PC-9 (cell line): ENCODE results near the gene CLDN24. TPM values are rescaled to one million over a fixed set of nuclear protein-coding genes. Genes with fewer than 3 reads are reported as not detected.

Experiments
- BruUV-seq: library from RNA; stranded (reverse); fragments of 400-500 nt; replicated peaks from 2 replicates; lab custom pipeline; 2021; lab: Mats Ljungman, UMichigan
- CTCF ChIA-PET: fragments of 300-600 bp; sonication (Branson Sonifier 250); formaldehyde crosslinking; loops from one replicate; lab custom pipeline; 2022; ENCODE audit warnings: antibody characterized with exemption; lab: Charles Lee
- POLR2A ChIA-PET: fragments of 300-600 bp; sonication (Branson Sonifier 250); formaldehyde crosslinking; loops from one replicate; lab custom pipeline; 2022; ENCODE audit warnings: antibody characterized with exemption; ENCODE audit not compliant: unreplicated experiment; lab: Charles Lee
- DNase-seq, 2 experiments: peaks; one replicate each; pipeline versions ENCODE4 v3.0.0 to v3.0.0-alpha.2; 2015 to 2022; ENCODE audit warnings: mixed read lengths in 1 of 2
- H2AFZ ChIP-seq: fragments of 200-600 bp; sonication (generic); 2 replicates; pipeline ENCODE4 v1.8.1; 2017; ENCODE audit warnings: antibody characterized with exemption
- H3F3A ChIP-seq: fragments of 200-600 bp; sonication (generic); 2 replicates; pipeline ENCODE4 v1.8.1; 2017; ENCODE audit warnings: antibody characterized with exemption, mild to moderate bottlenecking, low read depth; ENCODE audit not compliant: insufficient read depth
- H3K27ac ChIP-seq: fragments of 200-600 bp; sonication (generic); 2 replicates; pipeline ENCODE4 v1.6.1; 2016; ENCODE audit warnings: mixed run types
- H3K27me3 ChIP-seq: fragments of 200-600 bp; sonication (generic); 2 replicates; pipeline ENCODE4 v1.6.1; 2016; ENCODE audit warnings: low read depth, mixed run types; ENCODE audit not compliant: insufficient read depth
- H3K36me3 ChIP-seq: fragments of 200-600 bp; sonication (generic); 2 replicates; pipeline ENCODE4 v1.6.1; 2016; ENCODE audit warnings: low read depth, mixed run types
- H3K4me1 ChIP-seq: fragments of 200-600 bp; sonication (generic); replicated peaks from 2 replicates; pipeline ENCODE4 v1.6.1; 2016; ENCODE audit warnings: mixed run types; ENCODE audit not compliant: insufficient read depth
- H3K4me2 ChIP-seq: fragments of 200-600 bp; sonication (generic); 2 replicates; pipeline ENCODE4 v1.6.1; 2017; ENCODE audit warnings: mixed run types
- H3K4me3 ChIP-seq: fragments of 200-600 bp; sonication (generic); 2 replicates; pipeline ENCODE4 v1.6.1; 2016; ENCODE audit warnings: mixed run types
- H3K79me2 ChIP-seq: fragments of 200-600 bp; sonication (generic); 2 replicates; pipeline ENCODE4 v1.6.1; 2017; ENCODE audit warnings: low read depth, mixed run types
- H3K9me2 ChIP-seq: fragments of 200-600 bp; sonication (generic); 2 replicates; pipeline ENCODE4 v1.8.1; 2017; ENCODE audit warnings: mild to moderate bottlenecking; ENCODE audit not compliant: insufficient read depth
- H3K9me3 ChIP-seq: fragments of 200-600 bp; sonication (generic); 2 replicates; pipeline ENCODE4 v1.8.1; 2016; ENCODE audit warnings: low read depth; ENCODE audit not compliant: insufficient read depth
- H4K20me1 ChIP-seq: fragments of 200-600 bp; sonication (generic); 2 replicates; pipeline ENCODE4 v1.8.1; 2017; ENCODE audit not compliant: insufficient read depth
- EZH2 ChIP-seq: fragments of 200-600 bp; sonication (generic); IDR thresholded peaks from 2 replicates; pipeline ENCODE4 v1.8.0; 2017; ENCODE audit warnings: antibody characterized with exemption, low read depth
- intact Hi-C: fragments of 100-400 bp; cut with micrococcal nuclease; formaldehyde crosslinking; loops from one replicate; pipeline ENCODE4 v1.10.0; 2022; ENCODE audit not compliant: unreplicated experiment
- total RNA-seq: library from RNA; stranded (reverse); gene quantifications from 2 replicates; pipeline ENCODE4 v1.2.3, GENCODE V29; 2021
- TF ChIP-seq, protein P1 (sequence below): fragments of 200-600 bp; sonication (generic); conservative IDR thresholded peaks from 2 replicates; pipeline ENCODE4 v1.6.1; 2017; ENCODE audit warnings: mixed run types, antibody characterized with exemption, mild to moderate bottlenecking, moderate library complexity

CLDN24 gene
- total RNA-seq, 1 experiment from 2014 or later = not detected

DNA sequence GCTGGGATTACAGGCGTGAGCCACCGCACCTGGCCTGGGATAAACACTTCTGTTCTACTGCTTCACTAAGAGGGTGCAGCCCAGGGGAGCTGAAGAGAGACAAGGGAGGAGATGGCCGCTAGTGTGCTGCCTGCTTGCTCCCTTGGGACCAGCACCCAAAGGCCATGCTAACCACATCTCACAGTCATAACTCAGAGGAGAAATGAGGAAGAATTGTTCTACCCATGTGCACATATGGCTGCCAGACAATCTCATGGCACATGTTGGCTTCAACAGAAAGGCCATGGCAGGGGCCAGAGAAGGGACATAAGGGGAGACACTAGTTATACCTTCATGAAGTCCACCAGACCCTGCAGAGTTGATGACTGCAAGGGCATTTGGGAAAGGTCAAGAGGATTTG lies 24.6 kb downstream of the CLDN24 start:
- CTCF ChIA-PET = no interaction called here
- Histone ChIP-seq H3K9me3 (no peaks in the 10 kb centered on the region), H3F3A (no peaks in the 10 kb centered on the region), H4K20me1 (no peaks in the 10 kb centered on the region), H3K27ac (no peak overlapping the region), H2AFZ (no peak overlapping the region), H3K4me2 (no peak overlapping the region), H3K4me1 (no peaks in the 10 kb centered on the region), H3K79me2 (no peaks in the 10 kb centered on the region), H3K36me3 (no peaks in the 10 kb centered on the region), H3K27me3 (no peaks in the 10 kb centered on the region), H3K4me3 (no peak overlapping the region), H3K9me2 (no peaks in the 10 kb centered on the region)
- POLR2A ChIA-PET = no interaction called here
- TF ChIP-seq EZH2 = no peak
- TF ChIP-seq, protein P1, sequence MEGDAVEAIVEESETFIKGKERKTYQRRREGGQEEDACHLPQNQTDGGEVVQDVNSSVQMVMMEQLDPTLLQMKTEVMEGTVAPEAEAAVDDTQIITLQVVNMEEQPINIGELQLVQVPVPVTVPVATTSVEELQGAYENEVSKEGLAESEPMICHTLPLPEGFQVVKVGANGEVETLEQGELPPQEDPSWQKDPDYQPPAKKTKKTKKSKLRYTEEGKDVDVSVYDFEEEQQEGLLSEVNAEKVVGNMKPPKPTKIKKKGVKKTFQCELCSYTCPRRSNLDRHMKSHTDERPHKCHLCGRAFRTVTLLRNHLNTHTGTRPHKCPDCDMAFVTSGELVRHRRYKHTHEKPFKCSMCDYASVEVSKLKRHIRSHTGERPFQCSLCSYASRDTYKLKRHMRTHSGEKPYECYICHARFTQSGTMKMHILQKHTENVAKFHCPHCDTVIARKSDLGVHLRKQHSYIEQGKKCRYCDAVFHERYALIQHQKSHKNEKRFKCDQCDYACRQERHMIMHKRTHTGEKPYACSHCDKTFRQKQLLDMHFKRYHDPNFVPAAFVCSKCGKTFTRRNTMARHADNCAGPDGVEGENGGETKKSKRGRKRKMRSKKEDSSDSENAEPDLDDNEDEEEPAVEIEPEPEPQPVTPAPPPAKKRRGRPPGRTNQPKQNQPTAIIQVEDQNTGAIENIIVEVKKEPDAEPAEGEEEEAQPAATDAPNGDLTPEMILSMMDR = no peak
- intact Hi-C loops = no loop called here
- DNase-seq = no peak
- no TSS peak for BruUV-seq

DNA sequence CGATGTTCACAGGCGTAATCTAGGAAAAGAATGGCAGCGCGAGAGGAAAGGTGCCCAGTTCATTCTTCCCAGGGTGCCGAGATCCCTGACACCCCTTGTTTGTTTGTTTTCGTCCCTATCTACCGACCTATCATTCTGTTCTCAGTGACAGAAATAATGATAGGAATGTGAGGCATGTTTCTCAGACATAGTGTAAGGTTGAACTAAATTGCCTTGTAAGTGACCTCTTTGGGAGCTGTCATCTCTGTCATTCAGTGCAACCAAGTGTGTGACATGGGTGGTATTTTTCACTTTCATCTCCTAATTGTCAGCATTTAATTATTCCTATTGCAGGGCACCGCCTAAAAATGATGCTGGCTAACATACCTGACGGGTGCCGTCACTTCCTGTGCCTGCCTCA lies 26.5 kb downstream of the CLDN24 start:
- POLR2A ChIA-PET = no interaction called here

GRCh38 chr4:183291070-183291469 lies 31.2 kb downstream of the CLDN24 start:
- ChIA-PET POLR2A (no interaction called here), CTCF (no interaction called here)
- H3K9me3 ChIP-seq = no peaks in the 10 kb centered on the region
- no peaks in the 10 kb centered on the region for H3K9me2 ChIP-seq
- BruUV-seq = no TSS peak
- no peak overlapping the region for H3K27ac ChIP-seq
- no peaks in the 10 kb centered on the region for H3K36me3 ChIP-seq
- no peaks in the 10 kb centered on the region for H3K79me2 ChIP-seq
- H2AFZ ChIP-seq = no peak overlapping the region
- H3K27me3 ChIP-seq = no peaks in the 10 kb centered on the region
- H4K20me1 ChIP-seq = no peaks in the 10 kb centered on the region
- no peaks in the 10 kb centered on the region for H3K4me1 ChIP-seq
- no peak overlapping the region for H3K4me3 ChIP-seq
- H3K4me2 ChIP-seq = no peak overlapping the region
- intact Hi-C loops = no loop called here
- no peaks in the 10 kb centered on the region for H3F3A ChIP-seq
- no peak for TF ChIP-seq EZH2
- TF ChIP-seq, protein P1 = no peak
- no peak for DNase-seq

More for the DNA sequence above, 26.5 kb downstream of the CLDN24 start:
- CTCF ChIA-PET = no interaction called here
- no peaks in the 10 kb centered on the region for H3K27me3 ChIP-seq
- H3K36me3 ChIP-seq = no peaks in the 10 kb centered on the region
- no peak for DNase-seq
- no peaks in the 10 kb centered on the region for H3K9me2 ChIP-seq
- H3K4me1 ChIP-seq = no peaks in the 10 kb centered on the region
- no peaks in the 10 kb centered on the region for H3K9me3 ChIP-seq
- no TSS peak for BruUV-seq
- H4K20me1 ChIP-seq = no peaks in the 10 kb centered on the region
- no peaks in the 10 kb centered on the region for H3F3A ChIP-seq
- H3K27ac ChIP-seq = no peak overlapping the region
- no peak overlapping the region for H2AFZ ChIP-seq
- H3K4me2 ChIP-seq = no peak overlapping the region
- intact Hi-C loops = no loop called here
- no peak overlapping the region for H3K4me3 ChIP-seq
- TF ChIP-seq, protein P1 = no peak
- TF ChIP-seq EZH2 = no peak
- no peaks in the 10 kb centered on the region for H3K79me2 ChIP-seq
